Measurements from ENCODE around the gene DAP3. TPM values are rescaled to one million over a fixed set of nuclear protein-coding genes. Genes with fewer than 3 reads are reported as not detected.

DAP3 gene
- total and polyA plus RNA-seq, 2 of the 8 experiments (the other 6 are each of a cell fraction or from before 2014, with no cell fraction given): 66.3 to 87.1 TPM

DNA sequence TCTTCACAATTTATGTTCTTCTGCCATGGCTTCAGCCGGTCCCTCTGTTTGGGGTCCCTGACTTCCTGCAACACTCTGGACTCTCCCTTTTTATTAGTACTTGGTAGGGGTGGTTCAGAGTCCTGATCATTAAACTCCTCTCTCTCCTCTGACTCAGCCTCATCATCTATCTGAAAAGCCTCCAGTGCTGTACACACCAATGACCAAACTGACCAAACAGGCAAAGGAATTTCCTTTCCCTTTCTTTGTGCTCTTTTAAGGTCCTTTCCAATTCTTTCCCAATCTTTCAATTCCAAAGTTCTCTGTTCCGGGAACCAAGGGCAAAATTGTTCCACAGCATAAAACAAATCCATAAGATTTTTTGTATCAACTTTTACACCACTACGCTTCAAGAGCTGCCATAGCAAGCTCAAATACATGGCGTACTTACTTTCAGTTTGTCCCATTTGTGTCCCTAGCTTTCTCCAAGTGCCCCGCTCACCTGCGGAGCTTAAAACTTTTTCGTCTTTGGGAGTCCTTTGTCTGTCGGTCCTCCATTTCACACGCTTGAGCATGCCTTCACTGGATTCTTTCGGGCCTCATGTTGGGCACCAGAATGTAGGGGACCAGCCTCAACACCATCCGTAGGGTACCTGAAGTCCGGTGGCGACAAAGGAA is 9.6 kb downstream of the DAP3 start (continued):
- TF ChIP-seq, protein P1, sequence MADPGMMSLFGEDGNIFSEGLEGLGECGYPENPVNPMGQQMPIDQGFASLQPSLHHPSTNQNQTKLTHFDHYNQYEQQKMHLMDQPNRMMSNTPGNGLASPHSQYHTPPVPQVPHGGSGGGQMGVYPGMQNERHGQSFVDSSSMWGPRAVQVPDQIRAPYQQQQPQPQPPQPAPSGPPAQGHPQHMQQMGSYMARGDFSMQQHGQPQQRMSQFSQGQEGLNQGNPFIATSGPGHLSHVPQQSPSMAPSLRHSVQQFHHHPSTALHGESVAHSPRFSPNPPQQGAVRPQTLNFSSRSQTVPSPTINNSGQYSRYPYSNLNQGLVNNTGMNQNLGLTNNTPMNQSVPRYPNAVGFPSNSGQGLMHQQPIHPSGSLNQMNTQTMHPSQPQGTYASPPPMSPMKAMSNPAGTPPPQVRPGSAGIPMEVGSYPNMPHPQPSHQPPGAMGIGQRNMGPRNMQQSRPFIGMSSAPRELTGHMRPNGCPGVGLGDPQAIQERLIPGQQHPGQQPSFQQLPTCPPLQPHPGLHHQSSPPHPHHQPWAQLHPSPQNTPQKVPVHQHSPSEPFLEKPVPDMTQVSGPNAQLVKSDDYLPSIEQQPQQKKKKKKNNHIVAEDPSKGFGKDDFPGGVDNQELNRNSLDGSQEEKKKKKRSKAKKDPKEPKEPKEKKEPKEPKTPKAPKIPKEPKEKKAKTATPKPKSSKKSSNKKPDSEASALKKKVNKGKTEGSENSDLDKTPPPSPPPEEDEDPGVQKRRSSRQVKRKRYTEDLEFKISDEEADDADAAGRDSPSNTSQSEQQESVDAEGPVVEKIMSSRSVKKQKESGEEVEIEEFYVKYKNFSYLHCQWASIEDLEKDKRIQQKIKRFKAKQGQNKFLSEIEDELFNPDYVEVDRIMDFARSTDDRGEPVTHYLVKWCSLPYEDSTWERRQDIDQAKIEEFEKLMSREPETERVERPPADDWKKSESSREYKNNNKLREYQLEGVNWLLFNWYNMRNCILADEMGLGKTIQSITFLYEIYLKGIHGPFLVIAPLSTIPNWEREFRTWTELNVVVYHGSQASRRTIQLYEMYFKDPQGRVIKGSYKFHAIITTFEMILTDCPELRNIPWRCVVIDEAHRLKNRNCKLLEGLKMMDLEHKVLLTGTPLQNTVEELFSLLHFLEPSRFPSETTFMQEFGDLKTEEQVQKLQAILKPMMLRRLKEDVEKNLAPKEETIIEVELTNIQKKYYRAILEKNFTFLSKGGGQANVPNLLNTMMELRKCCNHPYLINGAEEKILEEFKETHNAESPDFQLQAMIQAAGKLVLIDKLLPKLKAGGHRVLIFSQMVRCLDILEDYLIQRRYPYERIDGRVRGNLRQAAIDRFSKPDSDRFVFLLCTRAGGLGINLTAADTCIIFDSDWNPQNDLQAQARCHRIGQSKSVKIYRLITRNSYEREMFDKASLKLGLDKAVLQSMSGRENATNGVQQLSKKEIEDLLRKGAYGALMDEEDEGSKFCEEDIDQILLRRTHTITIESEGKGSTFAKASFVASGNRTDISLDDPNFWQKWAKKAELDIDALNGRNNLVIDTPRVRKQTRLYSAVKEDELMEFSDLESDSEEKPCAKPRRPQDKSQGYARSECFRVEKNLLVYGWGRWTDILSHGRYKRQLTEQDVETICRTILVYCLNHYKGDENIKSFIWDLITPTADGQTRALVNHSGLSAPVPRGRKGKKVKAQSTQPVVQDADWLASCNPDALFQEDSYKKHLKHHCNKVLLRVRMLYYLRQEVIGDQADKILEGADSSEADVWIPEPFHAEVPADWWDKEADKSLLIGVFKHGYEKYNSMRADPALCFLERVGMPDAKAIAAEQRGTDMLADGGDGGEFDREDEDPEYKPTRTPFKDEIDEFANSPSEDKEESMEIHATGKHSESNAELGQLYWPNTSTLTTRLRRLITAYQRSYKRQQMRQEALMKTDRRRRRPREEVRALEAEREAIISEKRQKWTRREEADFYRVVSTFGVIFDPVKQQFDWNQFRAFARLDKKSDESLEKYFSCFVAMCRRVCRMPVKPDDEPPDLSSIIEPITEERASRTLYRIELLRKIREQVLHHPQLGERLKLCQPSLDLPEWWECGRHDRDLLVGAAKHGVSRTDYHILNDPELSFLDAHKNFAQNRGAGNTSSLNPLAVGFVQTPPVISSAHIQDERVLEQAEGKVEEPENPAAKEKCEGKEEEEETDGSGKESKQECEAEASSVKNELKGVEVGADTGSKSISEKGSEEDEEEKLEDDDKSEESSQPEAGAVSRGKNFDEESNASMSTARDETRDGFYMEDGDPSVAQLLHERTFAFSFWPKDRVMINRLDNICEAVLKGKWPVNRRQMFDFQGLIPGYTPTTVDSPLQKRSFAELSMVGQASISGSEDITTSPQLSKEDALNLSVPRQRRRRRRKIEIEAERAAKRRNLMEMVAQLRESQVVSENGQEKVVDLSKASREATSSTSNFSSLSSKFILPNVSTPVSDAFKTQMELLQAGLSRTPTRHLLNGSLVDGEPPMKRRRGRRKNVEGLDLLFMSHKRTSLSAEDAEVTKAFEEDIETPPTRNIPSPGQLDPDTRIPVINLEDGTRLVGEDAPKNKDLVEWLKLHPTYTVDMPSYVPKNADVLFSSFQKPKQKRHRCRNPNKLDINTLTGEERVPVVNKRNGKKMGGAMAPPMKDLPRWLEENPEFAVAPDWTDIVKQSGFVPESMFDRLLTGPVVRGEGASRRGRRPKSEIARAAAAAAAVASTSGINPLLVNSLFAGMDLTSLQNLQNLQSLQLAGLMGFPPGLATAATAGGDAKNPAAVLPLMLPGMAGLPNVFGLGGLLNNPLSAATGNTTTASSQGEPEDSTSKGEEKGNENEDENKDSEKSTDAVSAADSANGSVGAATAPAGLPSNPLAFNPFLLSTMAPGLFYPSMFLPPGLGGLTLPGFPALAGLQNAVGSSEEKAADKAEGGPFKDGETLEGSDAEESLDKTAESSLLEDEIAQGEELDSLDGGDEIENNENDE (IDR thresholded peaks at IDR 0.05; ENCODE audit: insufficient replicate concordance, low read length): no peak
- TF ChIP-seq SUZ12 (IDR thresholded peaks at IDR 0.05; ENCODE audit: low read length): no peak
- no peak for TF ChIP-seq SP4 (IDR thresholded peaks at IDR 0.05; ENCODE audit: low read length)
- TF ChIP-seq TAF7 (optimal IDR thresholded peaks at IDR 0.05; ENCODE audit: borderline replicate concordance, low read depth, low read length): no peak
- TF ChIP-seq, protein P2, sequence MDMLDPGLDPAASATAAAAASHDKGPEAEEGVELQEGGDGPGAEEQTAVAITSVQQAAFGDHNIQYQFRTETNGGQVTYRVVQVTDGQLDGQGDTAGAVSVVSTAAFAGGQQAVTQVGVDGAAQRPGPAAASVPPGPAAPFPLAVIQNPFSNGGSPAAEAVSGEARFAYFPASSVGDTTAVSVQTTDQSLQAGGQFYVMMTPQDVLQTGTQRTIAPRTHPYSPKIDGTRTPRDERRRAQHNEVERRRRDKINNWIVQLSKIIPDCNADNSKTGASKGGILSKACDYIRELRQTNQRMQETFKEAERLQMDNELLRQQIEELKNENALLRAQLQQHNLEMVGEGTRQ (IDR thresholded peaks at IDR 0.05; ENCODE audit: low read length): no peak
- no peak for TF ChIP-seq SP1 (IDR thresholded peaks at IDR 0.05; ENCODE audit: low read depth, low read length)
- no peak for TF ChIP-seq JUN (IDR thresholded peaks at IDR 0.05; ENCODE audit: low read depth, low read length)
